ENCODE measurements around the gene KRT2.

The KRT2 gene

DNA sequence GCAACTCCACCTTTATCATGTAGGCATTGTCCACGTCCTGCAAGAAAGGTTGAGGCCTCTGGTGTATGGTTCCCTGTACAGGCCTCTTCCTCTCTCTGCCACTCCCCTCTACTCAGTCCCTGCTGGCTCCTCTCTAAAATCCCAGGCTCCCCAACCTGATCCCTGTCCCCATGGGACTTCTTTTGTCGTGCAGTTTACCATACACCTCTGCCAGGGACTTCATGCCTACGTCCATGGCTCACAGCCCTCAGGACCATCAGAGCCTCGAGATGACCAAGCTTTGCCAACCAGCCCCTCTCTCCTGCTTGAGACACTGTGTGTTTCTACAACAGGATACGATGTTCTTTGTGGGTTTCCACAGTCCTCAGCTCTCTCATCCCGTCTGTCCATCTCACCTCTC lies 2.9 kb downstream of the KRT2 start:
- H3K9me3 ChIP-seq (ENCODE audit: insufficient read depth, low read depth, low read length), result no peaks in the 10 kb centered on the region; the same call in 1 of the 2 replicates
- H3K36me3 ChIP-seq (ENCODE audit: insufficient read depth, low read depth, low read length), result no peaks in the 10 kb centered on the region
- H3K4me3 ChIP-seq (ENCODE audit: low read length), result no peak overlapping the region
- H3K4me1 ChIP-seq (ENCODE audit: insufficient read depth, low read length), result no peaks in the 10 kb centered on the region
- H3K27me3 ChIP-seq (ENCODE audit: insufficient read depth, low read length), result no peaks in the 10 kb centered on the region; the same call in 1 of the 2 replicates
- H3K27ac ChIP-seq (ENCODE audit: low read length), result no peak overlapping the region
- no peak overlapping the region for H3K9ac ChIP-seq (ENCODE audit: low read depth, low read length)

DNA sequence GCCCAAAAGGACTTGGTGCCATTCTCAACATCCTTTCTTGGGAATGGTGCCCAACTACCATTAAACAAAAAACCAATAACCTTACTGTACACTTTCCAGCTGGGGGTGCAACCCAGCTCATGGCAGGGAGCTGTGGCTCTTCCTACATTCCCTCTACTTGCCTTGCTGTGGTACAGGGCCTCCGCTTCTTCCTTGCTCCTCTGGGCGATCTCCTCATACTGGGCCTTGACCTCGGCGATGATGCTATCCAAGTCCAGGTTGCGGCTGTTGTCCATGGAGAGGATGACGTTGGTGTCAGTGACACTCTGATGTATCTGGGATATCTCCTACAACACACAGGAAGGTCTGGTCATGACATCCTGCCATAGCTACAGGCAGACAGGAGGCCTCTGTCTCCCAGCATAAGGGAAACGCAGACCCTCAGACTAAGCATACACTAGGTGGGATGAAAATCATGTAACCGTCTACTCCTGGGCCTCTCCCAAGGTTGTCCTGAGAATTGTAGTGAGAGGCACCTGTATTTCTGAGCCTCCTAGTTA lies 3.9 kb downstream of the KRT2 start:
- H3K4me3 ChIP-seq (ENCODE audit: low read length), result no peak overlapping the region
- H3K4me1 ChIP-seq (ENCODE audit: insufficient read depth, low read length), result no peaks in the 10 kb centered on the region
- no peaks in the 10 kb centered on the region; the same call in 1 of the 2 replicates for H3K27me3 ChIP-seq (ENCODE audit: insufficient read depth, low read length)
- H3K36me3 ChIP-seq (ENCODE audit: insufficient read depth, low read depth, low read length), result no peaks in the 10 kb centered on the region
- H3K9me3 ChIP-seq (ENCODE audit: insufficient read depth, low read depth, low read length), result no peaks in the 10 kb centered on the region; the same call in 1 of the 2 replicates
- no peak overlapping the region for H3K9ac ChIP-seq (ENCODE audit: low read depth, low read length)
- H3K27ac ChIP-seq (ENCODE audit: low read length), result no peak overlapping the region

DNA sequence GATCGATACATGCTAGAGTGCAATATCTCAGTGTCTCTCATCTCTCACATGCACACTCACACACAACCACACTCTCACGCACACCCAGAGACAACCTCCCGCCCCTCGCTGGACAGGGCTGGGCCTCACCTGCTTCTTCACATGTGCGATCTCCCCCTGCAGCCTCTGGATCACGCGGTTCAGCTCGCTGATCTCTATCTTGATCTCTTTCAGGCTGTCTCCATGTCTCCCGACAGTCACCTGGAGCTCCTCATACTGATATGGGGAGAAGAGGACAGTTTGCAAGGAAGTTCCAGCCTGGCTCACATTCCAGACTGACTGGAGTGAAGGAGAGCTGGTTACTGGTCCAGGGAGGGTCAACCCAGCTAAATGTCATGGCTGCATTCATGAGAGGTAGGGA lies 4.4 kb downstream of the KRT2 start:
- H3K9me3 ChIP-seq (ENCODE audit: insufficient read depth, low read depth, low read length), result no peaks in the 10 kb centered on the region; the same call in 1 of the 2 replicates
- no peaks in the 10 kb centered on the region; the same call in 1 of the 2 replicates for H3K27me3 ChIP-seq (ENCODE audit: insufficient read depth, low read length)
- no peak overlapping the region for H3K9ac ChIP-seq (ENCODE audit: low read depth, low read length)
- H3K4me3 ChIP-seq (ENCODE audit: low read length), result no peak overlapping the region
- H3K36me3 ChIP-seq (ENCODE audit: insufficient read depth, low read depth, low read length), result no peaks in the 10 kb centered on the region
- H3K27ac ChIP-seq (ENCODE audit: low read length), result no peak overlapping the region
- no peaks in the 10 kb centered on the region for H3K4me1 ChIP-seq (ENCODE audit: insufficient read depth, low read length)

DNA sequence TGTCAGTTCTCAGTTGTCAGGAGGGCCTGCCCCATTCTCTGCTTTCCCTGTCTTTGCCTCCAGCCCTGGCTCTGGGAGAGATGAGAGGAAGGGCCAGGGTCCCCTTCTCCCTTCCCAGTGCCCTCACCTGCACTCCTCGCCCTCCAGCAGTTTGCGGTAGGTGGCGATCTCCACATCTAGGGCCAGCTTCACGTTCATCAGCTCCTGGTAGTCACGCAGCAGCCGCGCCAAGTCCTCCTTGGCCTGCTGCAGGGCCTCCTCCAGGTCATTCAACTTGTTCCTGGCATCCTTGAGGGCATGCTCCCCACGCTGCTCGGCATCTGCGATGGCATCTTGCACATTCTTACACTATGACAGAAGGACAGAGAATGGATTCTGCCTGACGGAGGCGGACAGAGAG lies 5.4 kb downstream of the KRT2 start:
- no peaks in the 10 kb centered on the region for H3K4me1 ChIP-seq (ENCODE audit: insufficient read depth, low read length)
- H3K27ac ChIP-seq (ENCODE audit: low read length), result no peak overlapping the region
- no peaks in the 10 kb centered on the region; the same call in 1 of the 2 replicates for H3K27me3 ChIP-seq (ENCODE audit: insufficient read depth, low read length)
- H3K36me3 ChIP-seq (ENCODE audit: insufficient read depth, low read depth, low read length), result no peaks in the 10 kb centered on the region
- H3K9me3 ChIP-seq (ENCODE audit: insufficient read depth, low read depth, low read length), result no peaks in the 10 kb centered on the region
- H3K9ac ChIP-seq (ENCODE audit: low read depth, low read length), result no peak overlapping the region
- H3K4me3 ChIP-seq (ENCODE audit: low read length), result no peak overlapping the region

DNA sequence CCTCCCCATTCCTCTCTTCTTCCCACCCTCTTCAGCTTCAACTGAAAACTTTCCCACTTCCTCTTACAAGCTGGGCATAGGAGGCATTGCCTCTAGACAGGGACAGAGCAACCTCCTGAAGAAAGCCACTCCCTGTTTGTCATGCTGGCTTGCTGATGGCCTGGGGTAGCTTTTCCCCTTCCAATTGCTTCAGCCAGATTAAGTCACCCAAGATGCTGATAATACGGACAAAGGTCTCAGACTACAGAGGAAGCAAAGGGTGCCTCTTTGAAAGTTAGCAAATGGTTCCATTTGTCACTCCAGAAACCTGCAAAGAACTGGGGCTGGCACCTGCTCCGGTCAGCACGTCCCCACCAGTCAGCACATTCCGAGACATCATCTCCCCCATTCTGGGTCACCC lies 6.0 kb downstream of the KRT2 start:
- Histone ChIP-seq H3K9me3 (ENCODE audit: insufficient read depth, low read depth, low read length) (no peaks in the 10 kb centered on the region), H3K27ac (ENCODE audit: low read length) (no peak overlapping the region), H3K36me3 (ENCODE audit: insufficient read depth, low read depth, low read length) (no peaks in the 10 kb centered on the region), H3K4me3 (ENCODE audit: low read length) (no peak overlapping the region), H3K27me3 (ENCODE audit: insufficient read depth, low read length) (no peaks in the 10 kb centered on the region; the same call in 1 of the 2 replicates), H3K9ac (ENCODE audit: low read depth, low read length) (no peak overlapping the region), H3K4me1 (ENCODE audit: insufficient read depth, low read length) (no peaks in the 10 kb centered on the region)

DNA sequence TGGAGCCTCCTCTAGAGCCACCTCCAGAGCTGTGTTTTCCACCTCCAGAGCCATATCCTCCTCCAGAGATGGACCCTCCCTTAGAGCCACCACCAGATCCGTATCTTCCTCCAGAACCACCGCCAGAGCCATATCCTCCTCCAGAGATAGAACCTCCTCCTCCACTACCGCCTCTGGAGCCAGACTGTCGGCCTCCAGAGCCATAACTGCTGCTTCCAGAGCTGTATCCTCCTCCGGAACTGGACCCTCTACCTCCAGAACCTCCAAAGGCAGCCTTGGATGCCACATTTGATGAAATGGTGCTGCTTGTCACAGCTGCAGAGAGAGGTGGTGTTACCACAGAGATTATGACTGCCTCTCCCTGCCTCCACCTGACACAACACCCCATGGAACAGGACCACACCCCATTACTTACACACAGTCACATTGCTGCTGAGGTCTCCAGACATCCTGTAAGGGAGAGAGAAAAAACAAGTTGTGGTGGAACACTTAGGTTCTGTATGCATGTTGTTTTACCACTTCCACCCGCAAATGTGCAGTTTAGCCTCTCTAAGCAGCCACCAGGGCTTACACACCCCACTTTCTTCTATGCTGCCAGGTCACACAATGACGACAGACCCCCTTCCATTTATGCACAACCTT lies 6.8 kb downstream of the KRT2 start:
- Histone ChIP-seq H3K27me3 (ENCODE audit: insufficient read depth, low read length) (no peaks in the 10 kb centered on the region; the same call in 1 of the 2 replicates), H3K4me1 (ENCODE audit: insufficient read depth, low read length) (no peaks in the 10 kb centered on the region), H3K27ac (ENCODE audit: low read length) (no peak overlapping the region), H3K4me3 (ENCODE audit: low read length) (no peak overlapping the region), H3K36me3 (ENCODE audit: insufficient read depth, low read depth, low read length) (no peaks in the 10 kb centered on the region), H3K9me3 (ENCODE audit: insufficient read depth, low read depth, low read length) (no peaks in the 10 kb centered on the region), H3K9ac (ENCODE audit: low read depth, low read length) (no peak overlapping the region)

DNA sequence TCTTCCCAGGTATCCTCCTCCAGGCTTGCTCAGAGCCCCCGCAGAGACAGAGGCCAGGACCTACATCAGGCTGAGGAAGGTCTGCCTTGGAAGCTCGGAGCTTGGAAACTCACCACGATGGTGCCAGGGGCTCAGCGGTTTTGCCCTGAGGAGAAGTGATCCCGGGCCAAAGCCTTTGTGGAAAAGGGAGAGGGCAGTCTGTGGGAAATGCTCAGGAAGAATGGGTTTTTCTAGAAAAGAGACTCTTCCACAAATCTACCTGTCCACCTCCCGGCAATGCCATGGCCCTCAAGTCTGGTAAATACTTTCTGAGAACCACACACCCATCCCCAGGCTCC lies 8.0 kb downstream of the KRT2 start:
- no peaks in the 10 kb centered on the region; the same call in 1 of the 2 replicates for H3K27me3 ChIP-seq (ENCODE audit: insufficient read depth, low read length)
- no peaks in the 10 kb centered on the region for H3K9me3 ChIP-seq (ENCODE audit: insufficient read depth, low read depth, low read length)
- no peaks in the 10 kb centered on the region for H3K4me1 ChIP-seq (ENCODE audit: insufficient read depth, low read length)
- H3K36me3 ChIP-seq (ENCODE audit: insufficient read depth, low read depth, low read length), result no peaks in the 10 kb centered on the region
- H3K9ac ChIP-seq (ENCODE audit: low read depth, low read length), result no peak overlapping the region
- H3K27ac ChIP-seq (ENCODE audit: low read length), result no peak overlapping the region
- no peak overlapping the region for H3K4me3 ChIP-seq (ENCODE audit: low read length)

DNA sequence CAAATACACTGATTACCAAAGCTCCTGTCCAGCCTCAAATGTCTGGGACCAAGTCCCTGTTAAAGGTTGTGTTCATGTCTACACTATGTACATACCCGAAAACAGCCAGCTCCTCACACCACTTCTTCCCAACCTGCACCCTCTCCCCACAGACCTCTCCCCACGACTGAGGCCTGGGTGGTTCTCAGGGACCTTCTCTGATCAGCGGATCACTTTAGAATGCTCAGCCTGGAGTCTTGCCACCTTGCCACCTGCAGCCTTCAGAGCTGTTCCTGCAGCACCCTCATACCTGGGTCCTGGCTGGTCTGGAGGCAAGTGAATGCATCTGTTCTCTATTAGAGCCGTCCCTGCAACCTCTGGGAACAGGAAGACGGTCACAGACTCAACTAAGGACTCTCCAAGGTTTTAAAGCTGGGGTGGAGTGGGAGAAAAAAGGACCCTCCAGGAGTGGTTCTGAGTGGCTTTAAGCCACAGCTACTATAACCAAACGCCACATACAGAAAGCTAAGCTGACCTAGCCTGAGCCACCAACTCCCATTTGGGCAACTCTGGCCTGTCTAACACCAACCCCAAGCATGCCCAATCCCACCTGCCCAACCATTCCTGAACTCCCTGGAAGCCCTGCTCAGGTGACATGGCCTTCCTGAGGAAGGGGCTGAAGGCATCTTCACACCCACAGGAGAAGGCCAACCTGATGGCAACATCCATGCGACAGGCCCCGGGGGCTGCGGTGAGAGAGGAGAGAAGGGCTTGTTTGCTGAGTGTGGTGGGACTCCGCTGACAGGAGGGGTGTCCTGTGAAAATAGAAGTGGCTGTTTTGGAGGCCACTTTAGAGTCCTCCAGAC lies 8.6 kb downstream of the KRT2 start:
- H3K9ac ChIP-seq (ENCODE audit: low read depth, low read length), result no peak overlapping the region
- H3K27me3 ChIP-seq (ENCODE audit: insufficient read depth, low read length), result no peaks in the 10 kb centered on the region; the same call in 1 of the 2 replicates

DNA sequence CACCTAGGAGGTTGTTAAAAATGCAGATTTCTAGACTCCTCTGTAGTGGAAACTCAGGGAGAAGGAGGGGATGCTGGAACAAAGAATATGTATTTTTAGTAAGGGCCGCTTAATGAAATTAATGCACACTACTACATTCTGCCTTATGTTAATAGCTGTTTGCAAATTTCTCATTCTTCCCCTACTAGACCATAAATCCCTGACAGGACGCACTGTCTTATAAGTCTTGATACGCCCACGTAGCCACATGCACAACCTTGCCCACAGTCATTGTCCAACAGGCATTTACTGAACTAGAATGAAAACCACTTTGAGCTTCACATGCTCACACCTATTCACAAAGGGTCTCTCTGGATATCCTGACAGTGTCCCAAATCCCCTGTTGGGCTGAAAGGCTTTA lies 10.5 kb downstream of the KRT2 start:
- Histone ChIP-seq H3K27ac (ENCODE audit: low read length) (no peak overlapping the region), H3K36me3 (ENCODE audit: insufficient read depth, low read depth, low read length) (no peaks in the 10 kb centered on the region), H3K9ac (ENCODE audit: low read depth, low read length) (no peak overlapping the region), H3K4me1 (ENCODE audit: insufficient read depth, low read length) (no peaks in the 10 kb centered on the region), H3K27me3 (ENCODE audit: insufficient read depth, low read length) (no peaks in the 10 kb centered on the region; the same call in 1 of the 2 replicates), H3K4me3 (ENCODE audit: low read length) (no peak overlapping the region), H3K9me3 (ENCODE audit: insufficient read depth, low read depth, low read length) (no peaks in the 10 kb centered on the region)

More for the DNA sequence above, 8.6 kb downstream of the KRT2 start:
- H3K4me1 ChIP-seq (ENCODE audit: insufficient read depth, low read length), result no peaks in the 10 kb centered on the region
- no peak overlapping the region for H3K4me3 ChIP-seq (ENCODE audit: low read length)
- no peak overlapping the region for H3K27ac ChIP-seq (ENCODE audit: low read length)
- H3K9me3 ChIP-seq (ENCODE audit: insufficient read depth, low read depth, low read length), result no peaks in the 10 kb centered on the region
- no peaks in the 10 kb centered on the region for H3K36me3 ChIP-seq (ENCODE audit: insufficient read depth, low read depth, low read length)

DNA sequence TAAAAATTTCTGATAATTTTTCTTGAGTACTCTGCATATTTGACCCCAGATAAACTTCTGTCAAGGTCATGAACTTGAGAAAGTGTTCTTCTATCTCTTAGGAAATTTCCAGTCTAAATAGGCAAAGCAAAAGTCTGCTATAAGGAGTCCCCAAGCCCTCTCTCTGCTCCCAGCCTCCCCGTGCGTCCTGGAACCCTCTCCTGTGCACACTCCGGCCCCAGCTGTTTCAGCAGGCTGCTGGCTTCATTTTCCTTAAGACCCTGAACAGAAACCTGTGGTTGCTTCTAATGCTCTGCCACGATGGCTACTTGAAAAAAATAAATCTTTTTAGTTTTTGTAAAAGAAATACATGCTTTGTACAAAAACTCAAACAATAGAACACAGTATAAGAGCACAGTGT lies 14.7 kb downstream of the KRT2 start:
- H3K9me3 ChIP-seq (ENCODE audit: insufficient read depth, low read depth, low read length), result no peaks in the 10 kb centered on the region
- H3K4me1 ChIP-seq (ENCODE audit: insufficient read depth, low read length), result no peaks in the 10 kb centered on the region
- no peak overlapping the region for H3K9ac ChIP-seq (ENCODE audit: low read depth, low read length)
- H3K36me3 ChIP-seq (ENCODE audit: insufficient read depth, low read depth, low read length), result no peaks in the 10 kb centered on the region
- H3K27ac ChIP-seq (ENCODE audit: low read length), result no peak overlapping the region
- no peaks in the 10 kb centered on the region for H3K27me3 ChIP-seq (ENCODE audit: insufficient read depth, low read length)
- H3K4me3 ChIP-seq (ENCODE audit: low read length), result no peak overlapping the region

DNA sequence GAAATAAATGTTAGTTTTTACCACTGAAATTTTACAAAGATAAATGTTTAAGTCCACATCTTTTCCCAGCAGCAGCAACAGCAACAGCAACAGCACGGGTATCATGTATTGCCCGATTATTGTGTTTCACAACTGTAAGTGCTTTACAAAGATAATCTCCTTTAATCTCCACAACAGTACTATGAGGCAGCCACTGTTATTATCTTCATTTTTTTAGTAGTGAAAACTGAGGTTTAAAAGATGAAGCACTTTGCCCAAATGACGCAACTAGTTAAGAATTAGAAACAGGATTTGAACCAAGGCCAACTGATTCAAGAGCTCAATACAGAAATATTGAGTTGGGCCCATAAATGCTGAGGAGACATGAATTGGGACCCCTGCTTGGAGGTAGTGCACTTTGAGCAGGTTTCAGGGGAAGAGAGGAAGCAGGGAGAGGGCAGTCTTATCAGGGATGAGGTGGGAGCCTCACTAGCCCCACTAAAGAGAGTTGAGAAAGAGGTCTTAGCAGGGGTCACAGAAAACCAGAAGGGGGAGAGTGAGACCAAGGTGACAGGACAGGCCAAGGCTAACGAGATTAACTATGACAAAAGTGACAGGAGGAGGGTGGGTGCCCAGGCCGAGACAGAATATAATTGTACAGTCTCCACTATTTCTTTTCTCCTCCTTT lies 15.3 kb downstream of the KRT2 start:
- no peaks in the 10 kb centered on the region for H3K36me3 ChIP-seq (ENCODE audit: insufficient read depth, low read depth, low read length)
- H3K27ac ChIP-seq (ENCODE audit: low read length), result no peak overlapping the region
- H3K9me3 ChIP-seq (ENCODE audit: insufficient read depth, low read depth, low read length), result no peaks in the 10 kb centered on the region
- H3K4me1 ChIP-seq (ENCODE audit: insufficient read depth, low read length), result no peaks in the 10 kb centered on the region
- H3K27me3 ChIP-seq (ENCODE audit: insufficient read depth, low read length), result no peaks in the 10 kb centered on the region; the same call in 1 of the 2 replicates
- H3K4me3 ChIP-seq (ENCODE audit: low read length), result no peak overlapping the region
- H3K9ac ChIP-seq (ENCODE audit: low read depth, low read length), result no peak overlapping the region
